HG03280 (cell line): Measurements from ENCODE around the gene KRTAP12-4.
"Not testable (repeated sequence)": the region's sequence is repeated elsewhere in the genome, so short reads cannot be mapped to it uniquely, and the experiment has no call there.

Experiments used
- ATAC-seq: cut with Tn5 transposase; IDR thresholded peaks from one replicate; pipeline ENCODE4 v1.9.1; 2021; ENCODE audit warnings: mild to moderate bottlenecking, moderate library complexity; ENCODE audit not compliant: unreplicated experiment

The KRTAP12-4 gene, protein sequence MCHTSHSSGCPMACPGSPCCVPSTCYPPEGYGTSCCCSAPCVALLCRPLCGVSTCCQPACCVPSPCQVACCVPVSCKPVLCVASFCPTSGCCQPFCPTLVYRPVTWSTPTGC

DNA sequence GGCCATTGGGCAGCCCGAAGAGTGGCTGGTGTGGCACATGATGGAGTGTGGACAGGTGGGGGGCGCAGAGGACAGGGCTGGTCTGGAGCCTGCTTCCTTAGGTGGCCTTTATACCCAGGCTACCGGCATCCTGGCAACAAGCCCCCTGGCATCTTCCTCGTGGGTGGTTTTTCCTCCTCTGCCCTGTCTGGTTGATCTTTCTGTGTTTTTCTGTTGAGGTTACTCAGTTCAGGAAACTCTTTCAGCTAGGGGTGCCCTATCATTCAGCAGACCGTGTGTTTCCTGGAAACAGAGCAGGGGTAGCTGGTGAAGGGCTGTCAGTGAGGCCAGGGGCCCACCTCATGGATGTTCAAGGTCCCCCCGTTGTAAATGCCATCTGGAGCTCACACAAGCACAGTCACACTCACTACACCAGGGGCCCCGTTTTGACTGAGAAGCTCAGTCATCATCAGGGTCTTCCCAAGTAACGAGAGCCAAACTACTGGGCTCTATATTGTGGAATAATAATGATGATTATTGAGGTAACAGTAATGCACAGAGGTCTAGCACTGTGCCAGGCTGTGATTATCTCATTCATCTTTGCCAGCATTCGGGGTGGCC, at the start of gene KRTAP12-4:
Gene KRTAP12-4 (minus strand): TSS at position 84 of the 600 bp plus-strand sequence. CDS start 45 bp downstream, at position 39.
- no peak for ATAC-seq

DNA sequence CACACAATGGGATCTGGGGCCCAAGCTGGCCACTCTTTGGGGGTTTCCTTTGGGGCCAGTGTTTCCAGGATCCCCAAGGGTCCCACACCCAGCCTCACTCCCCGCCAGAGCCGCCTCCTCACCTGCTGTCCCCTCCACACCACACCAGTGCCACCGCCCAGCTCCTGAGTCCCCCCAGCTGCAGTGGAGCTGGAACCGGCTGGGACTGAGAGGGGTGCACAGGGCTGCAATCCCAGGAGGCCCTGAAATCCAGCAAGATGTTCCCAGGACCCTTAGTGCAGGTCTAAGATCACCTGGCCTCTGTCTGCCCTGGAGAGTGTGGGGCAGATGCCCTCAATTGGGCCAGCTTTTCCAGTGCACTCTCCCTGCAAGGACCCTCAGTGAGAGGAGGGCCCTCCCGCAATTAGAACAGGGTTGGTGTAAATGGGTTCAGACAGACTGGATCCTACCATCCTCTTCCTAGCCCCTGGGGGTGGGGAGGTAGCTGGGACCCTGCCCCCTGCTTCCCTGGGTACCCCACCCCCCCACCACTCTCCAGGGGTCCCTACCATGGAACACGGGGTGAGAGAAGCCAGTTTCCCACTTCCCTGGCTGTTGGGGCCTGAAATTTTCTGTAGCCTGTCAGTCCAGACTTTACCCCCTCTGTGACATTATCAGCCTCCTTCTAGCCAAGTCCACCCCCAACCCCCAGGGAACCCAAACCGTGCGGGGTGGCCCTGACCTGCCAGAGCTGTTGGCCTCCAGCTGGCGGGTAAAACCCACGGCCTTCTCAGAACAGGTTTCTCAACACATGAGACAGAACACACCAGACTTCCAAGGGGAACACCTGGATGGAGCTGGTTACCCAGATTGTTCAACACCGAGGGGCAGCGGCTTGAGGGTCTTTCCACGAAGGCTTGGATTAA, 49.5 kb upstream of the KRTAP12-4 start:
- ATAC-seq: no peak

DNA sequence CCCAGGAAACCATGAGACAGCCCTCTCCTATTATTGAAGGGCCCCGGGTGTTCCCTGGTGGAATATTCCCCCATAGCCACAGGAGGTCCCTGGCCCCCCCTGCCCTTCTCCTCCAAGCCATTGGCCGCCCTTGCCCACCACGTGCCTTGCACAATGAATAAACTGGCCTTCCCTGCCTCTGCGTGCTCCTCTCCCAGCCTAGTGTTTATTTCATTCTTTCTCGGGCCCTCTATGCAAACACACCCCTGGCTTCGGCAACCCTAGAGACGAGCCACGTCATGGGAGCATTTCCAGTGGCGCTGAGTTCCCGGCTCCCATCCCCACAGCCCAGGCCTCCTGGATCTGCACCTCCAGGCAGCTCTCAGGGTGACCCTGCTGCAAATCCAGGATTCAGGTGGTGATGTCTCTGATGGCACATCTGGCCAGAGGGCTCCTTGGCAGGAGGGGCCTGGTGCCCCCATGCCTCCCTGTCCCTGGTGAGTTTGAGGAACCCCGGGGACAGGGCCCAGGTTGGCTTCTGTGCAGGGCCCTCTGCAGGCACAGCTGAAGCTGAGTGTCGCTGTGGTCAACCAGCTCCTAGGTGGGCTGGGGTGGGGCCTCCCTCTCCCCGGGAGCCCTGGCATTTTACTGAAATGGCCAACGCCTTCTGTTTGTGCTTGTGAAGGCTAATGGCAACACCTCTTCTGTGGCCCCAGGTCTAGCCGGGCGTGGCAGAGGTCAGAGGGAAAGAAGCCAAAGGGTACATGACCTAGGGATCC, 48.7 kb upstream of the KRTAP12-4 start:
- no peak for ATAC-seq

DNA sequence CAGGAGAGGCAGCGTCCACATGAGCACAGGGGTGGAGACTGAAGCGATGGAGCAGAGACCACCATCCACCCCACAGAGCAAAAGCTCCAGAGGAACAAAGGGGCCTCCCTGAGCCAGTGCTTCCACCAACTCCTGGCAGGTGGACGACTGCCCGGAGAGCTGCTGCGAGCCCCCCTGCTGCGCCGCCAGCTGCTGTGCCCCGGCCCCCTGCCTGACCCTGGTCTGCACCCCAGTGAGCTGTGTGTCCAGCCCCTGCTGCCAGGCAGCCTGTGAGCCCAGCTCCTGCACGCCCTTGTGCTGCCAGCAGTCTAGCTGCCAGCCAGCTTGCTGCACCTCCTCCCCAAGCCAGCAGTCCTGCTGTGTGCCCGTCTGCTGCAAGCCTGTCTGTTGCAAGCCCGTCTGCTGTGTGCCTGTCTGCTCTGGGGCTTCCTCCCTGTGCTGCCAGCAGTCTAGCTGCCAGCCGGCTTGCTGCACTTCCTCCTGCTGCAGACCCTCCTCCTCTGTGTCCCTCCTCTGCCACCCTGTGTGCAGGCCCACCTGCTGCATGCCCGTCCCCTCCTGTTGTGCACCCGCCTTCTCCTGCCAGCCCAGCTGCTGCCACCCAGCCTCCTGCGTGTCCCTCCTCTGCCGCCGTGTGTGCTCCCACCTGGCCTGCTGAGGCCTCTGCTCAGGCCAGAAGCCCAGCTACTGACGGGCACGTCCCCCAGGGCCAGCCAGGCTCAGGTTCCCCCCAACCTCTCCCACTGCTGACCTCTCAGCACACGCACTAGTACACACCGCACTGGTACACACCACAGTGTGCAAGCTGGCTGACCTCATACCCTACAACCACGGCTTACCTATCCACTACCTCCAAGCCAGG, 47.9 kb upstream of the KRTAP12-4 start:
- no peak for ATAC-seq

DNA sequence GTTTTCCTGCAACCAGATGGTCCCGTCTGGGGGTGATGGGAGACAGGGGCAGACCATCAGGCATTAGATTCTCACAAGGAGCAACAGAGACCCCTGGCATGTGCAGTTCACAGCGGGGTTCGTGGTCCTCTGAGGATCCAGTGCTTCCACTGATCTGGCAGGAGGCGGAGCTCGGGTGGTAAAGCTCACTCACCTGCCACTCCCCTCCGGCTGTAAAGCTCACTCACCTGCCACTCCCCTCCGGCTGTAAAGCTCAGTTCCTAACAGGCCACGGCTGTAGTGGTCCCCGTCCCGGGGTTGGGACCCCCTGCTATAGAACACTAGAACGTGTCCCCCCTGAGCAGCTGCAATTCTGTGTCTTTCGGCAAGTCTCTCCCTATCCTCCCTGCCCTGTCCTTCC, 47.1 kb upstream of the KRTAP12-4 start:
- no peak for ATAC-seq

DNA sequence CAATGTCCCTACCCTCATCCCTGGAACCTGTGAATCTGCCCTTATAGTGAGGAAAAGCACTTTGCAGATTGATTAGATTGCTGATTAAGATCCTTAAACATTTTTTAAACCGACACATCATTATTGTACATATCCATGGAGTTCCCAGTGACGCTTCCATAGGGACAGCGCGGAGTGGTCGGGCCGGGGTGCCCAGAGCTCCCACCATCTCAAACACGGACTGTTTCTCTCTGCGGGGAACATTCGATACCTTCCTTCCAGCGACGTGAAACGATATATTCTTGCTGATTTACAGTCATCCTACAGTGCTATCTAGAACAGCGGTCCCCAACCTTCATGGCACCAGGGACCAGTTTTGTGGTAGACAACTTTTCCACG, 46.6 kb upstream of the KRTAP12-4 start:
- ATAC-seq: no peak

DNA sequence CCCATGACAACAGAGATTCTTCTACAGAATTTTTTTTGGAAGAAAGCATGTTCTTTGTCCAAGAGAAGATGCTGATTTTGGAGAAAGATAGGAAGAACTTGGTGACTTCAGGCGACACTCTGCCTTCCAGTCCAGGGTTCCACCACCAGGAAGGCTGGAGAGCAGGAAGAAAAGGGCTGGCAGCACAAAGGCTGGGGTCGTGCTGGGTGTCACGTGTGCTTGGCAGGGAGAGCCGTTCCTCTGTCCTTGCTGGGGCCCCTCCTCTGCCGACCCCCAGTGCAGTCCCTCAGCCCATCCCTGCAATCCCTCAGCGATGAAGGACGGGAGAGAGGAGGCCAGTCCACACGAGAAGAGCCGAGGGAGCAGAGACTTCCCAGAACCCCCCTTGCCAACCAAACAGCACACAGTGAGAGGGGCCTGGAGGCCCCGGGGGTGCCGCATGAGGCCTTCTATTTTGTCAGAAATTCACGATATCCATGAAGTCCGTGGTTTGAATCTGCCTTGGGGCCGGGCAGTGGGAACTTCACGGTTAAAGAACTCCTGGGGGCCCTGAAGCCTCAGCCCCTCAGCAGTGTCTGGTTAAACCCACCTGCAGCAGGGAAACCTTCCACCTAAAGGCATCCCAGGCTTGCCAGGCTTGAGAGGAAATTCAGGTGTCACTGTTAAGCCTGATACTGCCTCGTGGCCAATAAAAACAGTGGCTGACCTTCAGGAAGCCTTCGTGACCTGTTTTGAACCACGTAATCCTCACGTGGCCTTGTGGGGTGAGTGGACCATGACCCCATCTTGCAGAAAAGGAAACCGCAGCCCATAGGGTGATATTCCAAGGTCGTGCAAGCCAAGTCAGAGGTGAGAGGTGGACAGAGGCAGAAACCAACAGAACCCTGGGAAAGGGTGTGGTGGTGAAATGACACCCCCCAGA, 45.9 kb upstream of the KRTAP12-4 start:
- no peak for ATAC-seq

DNA sequence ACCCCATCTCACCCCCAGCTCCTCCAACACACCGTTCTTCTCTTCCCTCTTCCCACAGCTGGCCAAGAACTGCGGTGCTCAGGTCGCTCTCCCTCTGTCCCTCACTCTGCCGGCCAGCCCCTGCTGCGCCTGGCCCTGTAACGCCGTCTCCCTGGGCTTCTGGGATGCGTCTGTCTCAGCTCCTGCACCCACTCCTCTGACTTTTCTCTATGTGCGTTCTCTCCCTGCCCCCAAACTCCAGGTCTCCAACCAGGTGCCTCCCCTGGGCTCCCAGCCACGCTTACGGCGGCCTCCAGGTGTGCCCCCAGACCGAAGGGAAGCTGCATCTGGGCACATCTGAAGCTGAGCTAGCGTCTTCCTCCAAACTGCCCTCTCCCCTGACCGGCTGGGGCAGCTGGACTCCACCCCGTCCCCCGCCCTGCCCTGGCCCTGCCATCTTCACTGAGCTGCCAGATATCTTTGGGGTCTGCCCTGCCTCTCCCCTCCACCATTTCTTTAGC, 45.1 kb upstream of the KRTAP12-4 start:
- no peak for ATAC-seq

DNA sequence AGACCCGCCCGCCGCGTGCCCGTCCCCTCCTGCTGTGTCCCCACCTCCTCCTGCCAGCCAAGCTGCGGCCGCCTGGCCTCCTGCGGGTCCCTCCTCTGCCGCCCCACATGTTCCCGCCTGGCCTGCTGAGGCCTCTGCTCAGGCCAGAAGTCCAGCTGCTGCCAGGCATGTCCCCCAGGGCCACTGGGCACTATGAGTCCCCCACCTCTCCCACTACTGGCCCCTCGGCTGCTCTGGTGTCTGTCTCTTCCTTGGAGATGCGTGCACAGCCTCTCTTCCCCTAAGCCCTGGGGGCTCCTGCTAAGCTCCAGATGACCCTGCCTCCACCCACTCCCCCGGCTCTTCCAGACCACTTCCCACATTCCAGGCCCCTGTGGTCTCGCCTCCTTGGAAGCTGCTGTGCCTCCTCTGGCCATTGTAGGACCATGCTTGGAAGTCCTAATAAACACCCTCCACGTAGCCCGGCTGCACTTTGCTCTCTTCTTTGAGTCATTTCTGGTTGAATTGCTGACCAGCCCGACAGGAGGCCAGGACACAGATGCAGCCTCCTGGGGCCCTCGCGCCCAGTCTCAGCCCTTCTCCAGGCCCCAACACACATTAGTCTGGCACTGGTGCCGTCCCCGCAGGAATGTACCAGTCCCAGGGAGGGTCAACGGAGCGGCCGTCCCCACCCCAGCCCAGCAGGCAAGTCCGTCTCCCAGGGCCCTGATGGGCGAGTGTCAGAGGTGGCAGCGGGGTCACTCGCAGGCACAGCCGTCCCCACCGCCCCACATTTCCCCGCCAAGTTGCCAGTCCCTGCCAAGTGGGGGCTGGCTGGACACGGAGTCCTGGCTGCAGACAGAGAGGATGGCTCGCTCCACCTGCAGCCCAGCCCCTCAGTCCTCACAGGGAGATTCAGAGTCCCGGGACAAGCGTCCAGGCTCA, 43.6 kb upstream of the KRTAP12-4 start:
- no peak for ATAC-seq

DNA sequence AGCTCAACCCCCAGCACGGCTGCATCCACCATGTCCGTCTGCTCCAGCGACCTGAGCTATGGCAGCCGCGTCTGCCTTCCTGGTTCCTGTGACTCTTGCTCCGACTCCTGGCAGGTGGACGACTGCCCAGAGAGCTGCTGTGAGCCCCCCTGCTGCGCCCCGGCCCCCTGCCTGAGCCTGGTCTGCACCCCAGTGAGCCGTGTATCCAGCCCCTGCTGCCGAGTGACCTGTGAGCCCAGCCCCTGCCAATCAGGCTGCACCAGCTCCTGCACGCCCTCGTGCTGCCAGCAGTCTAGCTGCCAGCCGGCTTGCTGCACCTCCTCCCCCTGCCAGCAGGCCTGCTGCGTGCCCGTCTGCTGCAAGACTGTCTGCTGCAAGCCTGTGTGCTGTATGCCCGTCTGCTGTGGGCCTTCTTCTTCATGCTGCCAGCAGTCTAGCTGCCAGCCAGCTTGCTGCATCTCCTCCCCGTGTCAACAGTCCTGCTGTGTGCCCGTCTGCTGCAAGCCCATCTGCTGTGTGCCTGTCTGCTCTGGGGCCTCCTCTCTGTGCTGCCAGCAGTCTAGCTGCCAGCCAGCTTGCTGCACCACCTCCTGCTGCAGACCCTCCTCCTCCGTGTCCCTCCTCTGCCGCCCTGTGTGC, 42.8 kb upstream of the KRTAP12-4 start, which contains the start of gene KRTAP10-12:
Gene KRTAP10-12 (plus strand): TSS at position 1 of the 639 bp plus-strand sequence. CDS start 30 bp downstream, at position 31.
- not testable (repeated sequence) for ATAC-seq

DNA sequence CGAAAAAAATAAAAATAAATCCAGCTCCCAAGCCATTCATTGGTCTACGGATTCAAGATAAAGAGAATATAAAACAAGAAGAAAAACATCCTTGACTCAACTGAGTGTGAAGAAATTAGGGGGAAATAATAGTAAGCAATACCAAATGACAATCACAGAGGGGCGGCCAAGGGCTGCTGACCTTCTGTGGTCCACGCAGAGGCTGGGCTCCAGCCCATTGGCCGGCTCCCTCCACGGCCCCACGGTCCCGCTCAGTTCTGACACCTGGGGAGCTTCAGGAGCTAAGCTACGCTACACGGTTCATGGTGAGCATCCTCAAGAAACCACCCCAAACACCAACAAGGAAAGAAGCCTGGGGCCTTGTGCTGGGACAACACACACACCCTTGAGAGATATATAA, 42.1 kb upstream of the KRTAP12-4 start:
- no peak for ATAC-seq

DNA sequence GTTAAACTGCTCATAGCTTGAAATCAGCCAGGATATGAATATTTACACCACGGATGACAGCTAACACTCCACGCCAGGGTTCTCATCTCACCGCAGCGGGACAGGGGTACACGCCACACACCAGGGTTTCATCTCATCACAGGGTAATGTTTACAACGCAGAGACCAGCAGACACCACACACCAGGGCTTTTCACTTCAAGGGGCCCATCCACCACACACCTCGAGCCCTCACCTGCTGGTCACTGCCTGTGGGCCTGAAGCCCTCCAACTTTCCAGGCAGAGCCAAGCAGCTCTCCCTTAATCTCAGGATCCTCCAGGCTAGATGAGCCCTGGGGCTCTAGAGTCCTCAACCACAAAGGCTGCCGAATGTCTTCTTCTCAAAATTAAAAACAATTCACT, 41.2 kb upstream of the KRTAP12-4 start:
- no peak for ATAC-seq

DNA sequence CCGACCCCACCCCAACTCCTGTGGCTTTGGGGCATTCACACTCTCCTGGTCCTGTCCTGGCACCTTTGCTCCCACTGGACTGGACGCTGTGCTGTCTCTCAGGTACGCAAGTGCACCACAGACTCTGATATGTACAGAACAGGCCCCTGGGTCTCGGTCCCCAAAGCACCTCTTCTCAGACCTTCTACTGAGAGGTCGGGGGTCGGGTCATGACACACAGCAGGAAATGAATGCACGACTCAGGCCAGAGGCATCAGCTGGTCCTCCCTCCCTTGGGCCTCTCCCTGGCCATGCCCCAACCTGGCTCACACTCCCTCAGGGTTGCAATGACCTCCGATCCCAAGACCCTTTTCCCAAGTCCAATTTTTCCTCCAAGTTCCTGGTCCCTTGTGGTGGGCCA, 40.7 kb upstream of the KRTAP12-4 start:
- ATAC-seq: no peak

DNA sequence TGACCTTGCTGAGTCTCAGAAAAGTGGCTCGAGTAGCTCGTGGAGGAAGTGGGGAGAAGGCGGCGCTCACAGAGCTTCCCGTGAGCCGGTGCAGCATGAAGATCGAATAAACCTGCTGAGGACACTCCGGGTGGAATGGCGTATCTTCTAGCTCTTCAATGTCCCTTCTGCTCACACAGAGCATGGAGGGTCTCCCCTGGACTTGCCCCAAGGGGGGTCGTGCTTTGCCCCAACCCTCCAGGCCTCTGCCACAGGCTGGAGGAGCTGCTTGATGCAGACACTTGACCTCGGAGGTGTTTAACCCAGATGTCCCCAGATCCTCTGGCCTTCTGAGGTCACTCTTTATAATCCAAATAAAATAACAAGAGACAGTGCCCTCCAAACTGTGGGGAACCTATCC, 40.3 kb upstream of the KRTAP12-4 start:
- ATAC-seq: no peak

DNA sequence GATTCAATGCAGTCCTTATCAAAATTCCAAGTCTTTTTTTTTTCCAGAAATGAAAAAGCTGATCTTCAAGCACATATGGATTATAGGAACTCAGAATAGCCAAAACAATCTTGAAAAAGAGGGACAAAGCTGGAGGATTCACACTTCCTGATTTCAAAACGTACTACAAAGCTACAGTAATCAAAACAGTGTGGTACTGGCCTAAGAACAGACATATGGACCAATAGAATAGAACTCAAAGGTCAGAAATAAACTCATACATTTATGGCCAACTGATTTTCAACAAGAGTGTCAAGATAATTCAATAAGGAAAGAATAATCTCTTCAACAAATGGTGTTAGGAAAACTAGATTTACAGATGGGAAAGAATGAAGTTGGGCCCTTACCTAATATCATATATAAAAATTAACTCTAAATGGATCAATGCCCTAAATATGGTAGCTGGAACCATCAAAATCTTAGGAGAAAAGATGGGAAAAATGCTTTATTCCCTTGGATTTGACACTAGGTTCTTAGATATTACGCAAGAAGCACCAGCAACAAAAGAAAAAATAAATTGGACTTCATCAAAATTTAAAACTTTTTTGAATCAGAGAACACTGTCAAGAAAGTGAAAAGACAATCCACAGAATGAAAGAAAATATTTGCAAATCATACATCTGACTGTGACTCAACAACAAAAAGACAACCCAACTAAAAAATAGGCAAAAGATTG, 38.5 kb upstream of the KRTAP12-4 start:
- ATAC-seq: no peak

DNA sequence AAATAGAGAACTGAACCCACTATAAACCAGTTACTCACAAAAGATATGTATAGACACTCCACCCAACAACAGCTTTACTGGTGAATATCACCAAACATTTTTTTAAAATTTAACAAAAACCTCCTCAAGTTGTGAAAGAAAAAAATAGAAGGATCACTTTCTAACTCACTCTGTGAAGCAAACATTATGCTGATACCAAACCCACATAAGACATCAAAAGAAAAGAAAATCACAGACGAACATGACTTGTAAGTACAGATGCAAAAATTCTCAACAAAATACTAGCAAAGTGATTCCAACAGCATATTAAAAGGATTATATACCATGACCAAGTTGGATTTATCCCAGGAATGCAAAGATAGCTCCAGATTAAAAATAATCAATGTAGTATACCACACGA, 37.2 kb upstream of the KRTAP12-4 start:
- ATAC-seq: no peak

DNA sequence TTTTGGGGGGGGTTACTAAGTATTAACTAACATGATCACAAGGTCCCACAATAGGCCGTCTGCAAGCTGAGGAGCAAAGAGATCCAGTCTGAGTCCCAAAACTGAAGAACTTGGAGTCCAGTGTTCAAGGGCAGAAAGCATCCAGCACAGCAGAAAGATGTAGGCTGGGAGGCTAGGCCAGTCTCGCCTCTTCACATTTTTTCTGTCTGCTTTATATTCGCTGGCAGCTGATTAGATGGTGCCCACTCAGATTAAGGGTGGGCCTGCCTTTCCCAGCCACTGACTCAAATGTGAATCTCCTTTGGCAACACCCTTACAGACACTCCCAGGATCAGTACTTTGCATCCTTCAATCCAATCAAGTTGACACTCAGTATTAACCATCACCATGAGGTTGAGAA, 35.3 kb upstream of the KRTAP12-4 start:
- ATAC-seq: not testable (repeated sequence)
